Measurements from ENCODE around the gene CD300LB. TPM values are rescaled to one million over a fixed set of nuclear protein-coding genes. Genes with fewer than 3 reads are reported as not detected.

The CD300LB gene
- total and polyA plus RNA-seq, 10 donors = 0.47 to 5.6 (median 2.0) TPM

GRCh38 chr17:74567397-74567796 lies 36.1 kb upstream of the CD300LB start, which contains the start of gene CD300H:
CD300H (minus strand) TSS chr17:74567509.
- Histone ChIP-seq H3K4me1 (peaks cover 0 to 28% (median 0%) of the 10 kb centered on the region in 6 donors), H3K4me3 (peak within 1 kb of the TSS in 2 of 8 donors; percentile 1 to 13), H3K36me3 (no peaks in the 10 kb centered on the region), H3K27me3 (replicated peaks in 1 of 7) (peaks cover 0 to 75% (median 0%) of the 10 kb centered on the region in 7 donors), H3K9me3 (no peaks in the 10 kb centered on the region), H3K27ac (peak within 1 kb of the TSS in 4 of 8 donors; percentile 36 to 83 (median 62))
- intact Hi-C loops (cut with DNase I; ENCODE audit: low total_unique reads) = no loop called here
- no peak for DNase-seq
- TF ChIP-seq POLR2A (IDR thresholded peaks at IDR 0.05) = no peak
- TF ChIP-seq CTCF (IDR thresholded peaks at IDR 0.05 in 8 of 11, conservative IDR thresholded peaks at IDR 0.05 in 3 of 11) = no peak
- no peak for TF ChIP-seq POLR2AphosphoS5 (IDR thresholded peaks at IDR 0.05)
- 56 to 76% (median 69%) methylated on average over 2 of the region's 2 CpGs for WGBS, 5 donors

GRCh38 chr17:74566132-74566753 lies 35.0 kb upstream of the CD300LB start:
- intact Hi-C loops (cut with DNase I; ENCODE audit: low total_unique reads) = no loop called here
- WGBS, 5 donors = 19 to 48% (median 38%) methylated on average over 7 to 9 of the region's 9 CpGs
- peaks cover 0 to 28% (median 0%) of the 10 kb centered on the region in 6 donors for H3K4me1 ChIP-seq
- TF ChIP-seq CTCF (IDR thresholded peaks at IDR 0.05 in 8 of 11, conservative IDR thresholded peaks at IDR 0.05 in 3 of 11) (peak in 10 of 11 experiments; percentile 7 to 70 (median 54)), POLR2A (IDR thresholded peaks at IDR 0.05) (no peak)
- no peaks in the 10 kb centered on the region for H3K9me3 ChIP-seq
- peaks cover 0 to 82% (median 0%) of the 10 kb centered on the region in 7 donors for H3K27me3 ChIP-seq (replicated peaks in 1 of 7)
- H3K27ac ChIP-seq = peak overlapping the region in 1 of 8 donors; percentile 83
- peak; percentile 82 for DNase-seq
- no peaks in the 10 kb centered on the region for H3K36me3 ChIP-seq
- peak overlapping the region in 2 of 8 donors; percentile 1 to 13 for H3K4me3 ChIP-seq

GRCh38 chr17:74565126-74565525 lies 33.9 kb upstream of the CD300LB start:
- no peaks in the 10 kb centered on the region for H3K9me3 ChIP-seq
- no peak for DNase-seq
- peaks cover 0 to 28% (median 0%) of the 10 kb centered on the region in 6 donors for H3K4me1 ChIP-seq
- no peak overlapping the region for H3K27ac ChIP-seq
- no peak overlapping the region for H3K4me3 ChIP-seq
- no peak for TF ChIP-seq POLR2A (IDR thresholded peaks at IDR 0.05)
- no peak for TF ChIP-seq CTCF (IDR thresholded peaks at IDR 0.05 in 8 of 11, conservative IDR thresholded peaks at IDR 0.05 in 3 of 11)
- no peak for TF ChIP-seq POLR2AphosphoS5 (IDR thresholded peaks at IDR 0.05)
- H3K36me3 ChIP-seq = no peaks in the 10 kb centered on the region
- 11 to 66% (median 39%) methylated on average over 5 of the region's 5 CpGs for WGBS, 5 donors
- peaks cover 0 to 82% (median 0%) of the 10 kb centered on the region in 7 donors for H3K27me3 ChIP-seq (replicated peaks in 1 of 7)
- intact Hi-C loops (cut with DNase I; ENCODE audit: low total_unique reads) = no loop called here

GRCh38 chr17:74563358-74563757 lies 32.1 kb upstream of the CD300LB start:
- no peak overlapping the region for H3K27ac ChIP-seq
- intact Hi-C loops (cut with DNase I; ENCODE audit: low total_unique reads) = no loop called here
- H3K36me3 ChIP-seq = no peaks in the 10 kb centered on the region
- 82 to 94% (median 90%) methylated on average over 1 of the region's 1 CpG for WGBS, 5 donors
- no peak for TF ChIP-seq CTCF (IDR thresholded peaks at IDR 0.05 in 8 of 11, conservative IDR thresholded peaks at IDR 0.05 in 3 of 11)
- TF ChIP-seq POLR2A (IDR thresholded peaks at IDR 0.05) = no peak
- no peak for TF ChIP-seq POLR2AphosphoS5 (IDR thresholded peaks at IDR 0.05)
- H3K4me1 ChIP-seq = peaks cover 0 to 23% (median 0%) of the 10 kb centered on the region in 6 donors
- peaks cover 0 to 66% (median 0%) of the 10 kb centered on the region in 7 donors for H3K27me3 ChIP-seq (replicated peaks in 1 of 7)
- DNase-seq = no peak
- H3K9me3 ChIP-seq = no peaks in the 10 kb centered on the region
- no peak overlapping the region for H3K4me3 ChIP-seq

Data from spleen (tissue), 11 donors.